NCI-H460 (cell line): ENCODE results near the gene CRYBG2. TPM values are rescaled to one million over a fixed set of nuclear protein-coding genes. Genes with fewer than 3 reads are reported as not detected.
"Not testable (repeated sequence)": the region's sequence is repeated elsewhere in the genome, so short reads cannot be mapped to it uniquely, and the experiment has no call there.

ENCODE experiments used
- DNase-seq: peaks from one replicate; pipeline ENCODE4 v3.0.0-alpha.2; 2016; ENCODE audit warnings: low read depth; ENCODE audit errors: extremely low read depth
- polyA plus RNA-seq: library from polyadenylated mRNA; depleted of rRNA; stranded (reverse); fragments of >200 nt; gene quantifications from 2 replicates; pipeline ENCODE4 v1.2.3, GENCODE V29; 2014; cell fraction: nucleus; rRNA removed
- total RNA-seq: library from RNA; depleted of rRNA; stranded (reverse); fragments of >200 nt; shearing (Covaris generic); gene quantifications from 2 replicates; pipeline ENCODE4 v1.2.3, GENCODE V29; 2014; rRNA removed

The CRYBG2 gene
- 0.20 TPM in 1 of 2 replicates, not detected in the other for total RNA-seq
- polyA plus RNA-seq, result not detected in 2 replicates

DNA sequence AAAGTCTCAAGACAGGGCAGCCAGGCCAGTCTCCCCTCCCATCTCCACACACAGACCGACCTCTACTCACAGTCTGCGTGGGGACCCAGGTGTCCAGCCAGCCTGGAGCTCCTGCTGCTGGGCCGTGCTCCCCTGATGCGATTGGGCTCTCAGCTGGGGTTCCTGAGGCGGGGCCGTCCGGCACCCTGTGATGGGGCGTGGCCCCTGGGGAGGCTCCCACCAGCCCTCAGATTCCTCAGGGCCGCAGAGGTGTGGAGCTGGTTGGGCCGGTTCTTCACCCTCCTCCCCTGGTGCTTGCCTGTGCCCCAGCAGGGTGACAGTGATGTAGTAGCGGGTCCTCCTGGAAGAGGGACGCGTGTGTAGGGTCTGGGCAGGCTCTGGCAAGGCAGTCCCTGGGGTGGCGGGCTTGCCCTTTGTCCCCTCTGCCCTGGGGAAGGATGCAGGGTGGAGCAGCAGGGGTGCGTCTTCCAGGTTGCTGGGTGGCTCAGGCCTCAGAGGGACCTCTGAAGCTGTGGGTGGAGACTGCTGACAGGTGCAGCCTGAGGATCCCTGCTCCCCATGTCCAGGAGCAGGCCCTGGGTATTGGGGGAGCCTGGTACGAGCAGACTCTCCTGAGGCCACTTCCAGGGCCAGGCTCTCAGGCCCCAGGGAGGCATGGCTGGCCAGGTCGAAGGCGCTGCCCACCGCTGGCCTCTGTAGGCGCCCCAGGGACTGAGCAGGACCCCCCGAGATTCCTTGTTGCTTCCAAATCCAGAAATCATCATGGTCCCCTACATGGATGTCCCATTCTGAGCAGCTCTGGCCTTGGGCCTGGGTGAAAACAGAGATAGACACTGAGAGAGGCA is at the start of gene CRYBG2:
Gene CRYBG2, minus strand, starts transcription at position 155 of the 845 bp plus-strand sequence. CDS start 7,473 bp downstream, outside the sequence.
- DNase-seq, result no peak

DNA sequence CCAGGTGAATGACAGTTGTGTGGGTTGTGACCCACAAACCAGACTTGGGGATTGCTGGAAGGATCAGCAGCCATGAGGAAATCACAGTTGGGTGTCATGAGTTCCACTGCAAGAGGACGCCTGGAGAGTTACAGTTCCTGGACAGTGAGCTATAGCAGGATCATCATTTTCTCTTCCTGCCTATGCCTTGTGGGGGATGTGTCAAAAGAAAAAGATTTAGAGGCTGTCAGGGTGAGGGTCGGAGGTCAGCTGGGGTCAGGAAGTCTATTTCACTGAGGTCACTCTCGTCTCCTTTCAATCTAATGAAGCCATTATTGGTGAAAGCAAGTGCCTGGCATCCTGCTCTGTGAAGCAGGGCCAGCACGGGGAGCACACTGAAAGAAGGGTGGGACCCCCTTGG is 49.7 kb upstream of the CRYBG2 start:
- no peak for DNase-seq

GRCh38 chr1:26401891-26402290 is 48.0 kb upstream of the CRYBG2 start:
- no peak for DNase-seq

GRCh38 chr1:26399034-26399433 is 45.1 kb upstream of the CRYBG2 start:
- DNase-seq, result no peak

DNA sequence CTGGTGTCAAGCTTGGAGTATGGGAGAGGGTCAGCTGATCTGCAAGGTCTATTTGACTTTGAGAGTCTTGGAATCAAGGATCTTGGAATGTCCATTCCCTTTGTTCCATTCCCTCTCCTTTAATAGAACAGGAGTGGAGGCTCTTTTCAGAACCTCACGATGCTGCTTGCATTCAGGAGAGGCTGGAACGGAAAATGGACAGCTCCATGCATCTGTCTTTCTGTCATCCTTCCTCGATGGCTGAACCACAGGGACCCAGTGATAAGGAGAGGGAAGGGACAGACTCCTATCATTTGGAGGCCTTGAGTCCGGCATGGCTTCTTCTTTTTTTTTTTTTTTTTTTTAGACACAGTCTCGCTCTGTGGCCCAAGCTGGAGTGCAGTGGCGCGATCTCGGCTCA is 41.8 kb upstream of the CRYBG2 start:
- DNase-seq, result no peak

DNA sequence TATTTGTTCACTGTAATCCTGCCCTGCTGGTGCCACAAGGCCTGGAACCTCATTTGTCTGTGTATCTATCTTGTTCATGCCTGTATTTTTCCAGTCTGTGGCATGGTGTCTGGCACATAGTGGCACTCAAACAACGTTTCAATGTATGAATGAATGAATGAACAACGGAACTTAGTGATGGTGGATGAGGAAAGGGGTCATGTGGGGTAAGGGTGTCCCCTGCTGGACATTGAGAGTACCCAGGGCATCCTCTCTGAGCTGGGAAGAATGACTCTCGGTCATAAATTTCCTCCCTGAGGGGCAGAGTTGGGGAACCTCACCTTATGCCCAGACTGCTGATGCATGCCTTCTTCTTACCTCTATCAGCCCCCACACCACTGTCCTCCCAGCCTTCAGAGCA is 37.5 kb upstream of the CRYBG2 start:
- DNase-seq, result peak; percentile 29

DNA sequence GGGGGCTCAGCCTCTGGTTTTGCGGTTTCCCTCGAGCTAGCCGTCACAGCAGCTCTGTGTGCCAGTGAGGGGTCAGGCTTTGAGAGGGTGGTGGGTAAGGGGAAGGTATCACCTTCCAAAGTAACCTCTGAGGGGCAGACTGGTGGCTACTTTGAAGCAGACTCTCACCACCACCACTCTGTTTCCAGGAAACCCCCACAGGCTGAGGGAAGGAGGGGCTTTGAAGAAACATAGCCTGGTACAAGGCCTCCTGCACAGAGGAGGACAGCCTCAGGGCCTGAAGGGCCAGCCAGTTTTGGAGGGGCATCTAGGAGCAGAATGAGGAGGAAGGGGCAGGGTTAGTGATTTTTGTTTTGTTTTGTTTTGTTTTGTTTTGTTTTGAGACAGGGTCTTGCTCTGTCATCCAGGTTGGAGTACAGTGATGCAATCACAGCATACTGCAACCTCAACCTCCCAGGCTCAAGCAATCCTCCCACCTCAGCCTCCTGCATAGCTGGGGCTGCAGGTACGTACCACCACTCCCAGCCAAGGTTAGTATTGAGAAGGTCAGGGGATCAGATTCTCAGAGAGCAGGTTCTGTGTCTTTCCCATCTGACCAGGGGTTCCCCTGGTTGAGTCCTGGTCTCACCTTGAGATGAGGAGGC is 35.8 kb upstream of the CRYBG2 start:
- DNase-seq, result no peak

DNA sequence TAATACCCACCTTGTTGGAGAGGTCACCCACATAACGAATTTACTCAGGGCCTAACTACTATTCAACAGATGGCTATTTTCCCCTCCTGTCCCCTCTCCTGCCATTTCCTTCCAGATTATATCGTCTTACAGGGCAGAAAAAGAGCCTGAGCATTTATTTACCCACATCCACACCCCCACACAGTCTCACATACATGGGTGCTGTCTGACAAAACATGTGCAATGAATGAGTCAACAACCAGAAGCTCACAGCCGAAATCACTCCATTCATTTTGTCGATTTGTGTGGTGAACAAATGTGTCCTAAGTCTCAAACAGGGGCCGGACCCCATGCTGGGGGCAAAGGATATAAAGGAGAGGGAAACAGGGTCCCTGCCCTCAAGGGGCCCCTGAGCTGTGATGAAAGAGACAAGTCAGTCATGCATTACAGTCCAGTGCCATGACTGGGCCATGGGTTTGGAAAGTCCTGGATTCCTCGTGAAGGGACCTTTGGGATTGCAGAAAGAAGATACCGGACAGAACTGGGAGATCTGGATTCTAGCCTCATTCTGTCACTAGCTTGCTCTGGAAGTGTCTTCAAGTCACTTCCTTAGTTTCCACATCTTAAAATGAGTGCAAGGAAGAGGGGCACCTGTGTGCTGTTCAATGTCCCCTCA is 35.0 kb upstream of the CRYBG2 start:
- DNase-seq, result no peak

DNA sequence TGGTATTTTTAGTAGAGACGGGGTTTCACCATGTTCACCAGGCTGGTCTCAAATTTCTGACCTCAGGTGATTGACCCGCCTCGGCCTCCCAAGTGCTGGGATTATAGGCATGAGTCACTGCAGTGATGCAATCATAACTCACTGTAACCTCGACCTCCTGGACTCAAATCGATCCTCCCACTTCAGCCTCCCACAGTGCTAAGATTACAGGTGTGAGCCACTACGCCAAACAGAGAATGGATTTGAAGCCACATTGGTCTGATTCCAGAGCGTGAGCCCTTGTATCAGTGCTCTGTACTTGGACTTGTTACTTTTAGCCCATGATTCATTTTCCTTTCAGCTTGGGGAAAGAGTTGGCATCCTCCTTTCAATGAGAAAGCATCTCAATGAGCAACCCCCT is 33.5 kb upstream of the CRYBG2 start:
- no peak for DNase-seq

DNA sequence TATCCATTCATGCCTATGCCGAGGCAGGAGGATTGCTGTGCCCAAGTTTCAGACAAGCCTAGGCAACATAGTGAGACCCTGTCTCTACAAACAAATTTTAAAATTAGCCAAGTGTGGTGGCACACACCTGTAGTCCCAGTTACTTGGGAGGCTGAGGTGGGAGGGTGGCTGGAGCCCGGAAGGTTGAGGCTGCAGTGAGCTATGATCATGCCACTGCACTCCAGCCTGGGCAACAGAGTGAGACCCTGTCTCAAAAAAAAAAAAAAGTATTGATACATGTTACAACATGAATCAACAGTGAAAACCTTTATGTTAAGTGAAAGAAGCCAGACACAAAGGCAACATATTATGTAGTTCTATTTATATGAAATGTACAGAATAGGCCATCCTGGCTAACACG is 31.1 kb upstream of the CRYBG2 start:
- not testable (repeated sequence) for DNase-seq

DNA sequence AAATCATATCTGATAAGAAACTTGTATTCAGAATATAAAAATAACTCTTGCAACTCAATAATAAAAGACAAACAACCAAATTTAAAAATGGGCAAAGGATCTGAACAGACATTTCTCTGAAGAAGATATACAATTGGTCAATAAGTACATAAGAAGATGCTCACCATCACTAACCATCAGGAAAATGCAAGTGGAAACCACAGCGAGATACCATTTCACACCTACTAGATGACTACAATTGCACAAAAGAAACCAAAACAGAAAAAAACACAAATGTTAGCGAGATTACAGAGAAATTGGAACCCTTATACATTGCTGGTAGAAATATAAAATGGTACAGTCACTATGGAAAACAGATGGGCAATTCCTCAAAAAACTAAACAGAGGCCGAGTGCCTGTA is 30.1 kb upstream of the CRYBG2 start:
- DNase-seq, result no peak

GRCh38 chr1:26378879-26379251 is 24.9 kb upstream of the CRYBG2 start:
- no peak for DNase-seq

GRCh38 chr1:26378088-26378878 is 24.4 kb upstream of the CRYBG2 start:
- peak; percentile 13 for DNase-seq

- DNase-seq, result no peak
Observed at GRCh38 chr1:26376050-26376449, 22.1 kb upstream of the CRYBG2 start.

GRCh38 chr1:26375081-26375480 is 21.2 kb upstream of the CRYBG2 start:
- DNase-seq, result no peak

DNA sequence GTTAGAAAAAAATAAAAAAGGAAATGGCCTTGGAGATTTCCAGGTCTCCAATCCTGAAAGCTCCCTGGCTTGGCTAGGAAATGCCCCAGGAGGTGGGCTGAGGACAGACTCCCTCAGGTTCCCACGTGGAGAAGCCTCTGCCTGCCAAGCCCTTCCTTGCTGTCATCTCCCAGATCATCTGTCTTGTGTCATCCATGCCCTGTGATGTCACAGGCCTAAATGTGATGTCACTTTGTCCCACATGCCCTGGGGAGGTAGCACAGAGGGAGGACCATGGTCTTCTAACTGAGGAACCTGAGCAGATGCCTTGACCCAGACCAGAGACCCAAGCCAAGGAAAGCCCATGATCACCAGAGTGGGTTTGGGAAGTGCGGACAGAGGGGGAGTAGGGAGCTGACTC is 20.4 kb upstream of the CRYBG2 start:
- not testable (repeated sequence) for DNase-seq

- DNase-seq, result no peak
Observed at GRCh38 chr1:26373789-26374188, 19.9 kb upstream of the CRYBG2 start.

DNA sequence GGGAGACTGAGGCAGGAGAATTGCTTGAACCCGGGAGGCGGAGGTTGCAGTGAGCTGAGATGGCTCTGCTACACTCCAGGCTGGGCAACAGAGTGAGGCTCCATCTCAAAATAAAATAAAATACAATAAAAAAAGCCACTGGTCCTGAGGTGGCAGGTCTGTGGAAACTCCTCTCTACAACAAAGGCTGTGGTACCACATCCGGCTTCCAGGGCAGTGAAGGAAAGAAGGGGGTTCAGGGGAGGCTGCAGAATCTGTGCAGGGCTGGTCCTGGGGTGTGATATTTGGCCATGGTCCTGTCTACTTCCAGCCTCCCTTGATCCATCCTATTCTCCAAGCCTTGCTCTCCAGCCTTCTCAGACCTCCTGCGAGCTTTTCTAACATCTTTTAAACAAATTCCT is 19.4 kb upstream of the CRYBG2 start:
- no peak for DNase-seq

GRCh38 chr1:26372611-26373010 is 18.7 kb upstream of the CRYBG2 start, which contains the start of gene ZNF683:
Gene ZNF683, minus strand, starts transcription at chr1:26372750. Its CDS starts 4,179 bp downstream, at chr1:26368571.
- DNase-seq, result not testable (repeated sequence)

DNA sequence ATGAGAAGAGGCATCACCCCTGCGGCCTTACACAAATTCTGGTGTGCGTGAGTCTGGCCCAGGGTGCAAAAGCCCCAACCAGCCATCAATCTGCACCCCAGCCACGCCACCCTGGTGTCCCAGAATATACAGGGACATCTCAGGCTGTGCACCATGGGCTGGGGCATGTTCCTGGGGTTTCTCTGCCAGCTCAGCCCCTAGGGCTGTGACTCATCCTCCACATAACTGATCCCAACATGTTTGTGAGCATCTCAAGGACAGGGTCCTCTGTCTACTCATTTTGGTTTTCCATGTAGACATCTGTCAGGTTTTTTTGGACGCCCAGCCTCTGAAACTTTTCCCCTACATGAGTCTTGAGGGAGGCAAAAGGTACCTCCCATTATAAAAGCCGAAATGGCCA is 18.1 kb upstream of the CRYBG2 start:
- DNase-seq, result no peak
